GM18499 (cell line): Measurements from ENCODE around the gene HOXB13.

ENCODE experiments used
- ATAC-seq: cut with Tn5 transposase; IDR thresholded peaks from one replicate; pipeline ENCODE4 v1.9.1; 2021; ENCODE audit warnings: moderate number of reproducible peaks; ENCODE audit not compliant: insufficient read depth, unreplicated experiment

HOXB13 gene

DNA sequence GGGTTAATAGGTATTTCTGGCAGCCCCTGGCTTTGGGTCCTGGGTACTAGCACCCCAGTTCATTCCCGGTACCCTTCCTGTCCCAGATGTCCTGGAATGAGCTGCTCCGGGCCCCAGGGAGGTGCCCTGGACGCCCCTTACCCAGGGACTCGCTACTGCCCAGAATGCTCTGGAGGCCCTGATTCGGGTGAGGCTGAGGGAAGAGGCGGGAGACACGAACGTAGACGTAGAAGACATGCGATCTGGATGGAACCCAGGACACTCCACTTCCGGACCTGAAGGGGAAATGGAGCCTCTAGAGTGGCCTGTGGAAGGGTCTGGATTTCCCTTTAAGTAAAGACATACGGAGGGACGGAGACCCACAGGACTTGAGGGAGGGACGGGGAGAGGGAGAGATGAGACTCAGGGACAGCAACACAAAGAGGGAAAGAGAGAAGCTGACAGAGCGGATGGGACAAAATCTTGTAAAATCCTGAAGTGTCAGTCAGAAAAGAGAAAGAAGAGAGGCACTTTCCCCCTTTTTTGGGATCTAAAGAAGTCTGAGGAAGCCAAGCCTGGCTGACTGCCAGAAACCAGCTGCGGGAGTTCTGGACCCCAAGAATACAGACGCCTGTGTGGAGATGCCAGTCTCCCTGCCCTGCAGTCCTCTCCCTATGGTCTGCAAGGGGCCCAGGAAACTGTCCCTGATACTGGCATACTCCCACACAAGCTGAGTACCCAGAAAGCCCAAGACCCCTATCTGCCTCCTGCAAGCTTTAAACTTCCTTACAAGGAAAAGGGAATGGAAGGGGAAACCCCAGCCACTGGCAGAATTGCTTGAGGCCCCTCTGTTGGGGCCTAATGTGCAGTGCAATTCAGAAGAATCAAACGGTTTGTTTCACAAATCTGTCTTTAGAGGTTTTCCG lies 1.0 kb upstream of the HOXB13 start:
- no peak for ATAC-seq

DNA sequence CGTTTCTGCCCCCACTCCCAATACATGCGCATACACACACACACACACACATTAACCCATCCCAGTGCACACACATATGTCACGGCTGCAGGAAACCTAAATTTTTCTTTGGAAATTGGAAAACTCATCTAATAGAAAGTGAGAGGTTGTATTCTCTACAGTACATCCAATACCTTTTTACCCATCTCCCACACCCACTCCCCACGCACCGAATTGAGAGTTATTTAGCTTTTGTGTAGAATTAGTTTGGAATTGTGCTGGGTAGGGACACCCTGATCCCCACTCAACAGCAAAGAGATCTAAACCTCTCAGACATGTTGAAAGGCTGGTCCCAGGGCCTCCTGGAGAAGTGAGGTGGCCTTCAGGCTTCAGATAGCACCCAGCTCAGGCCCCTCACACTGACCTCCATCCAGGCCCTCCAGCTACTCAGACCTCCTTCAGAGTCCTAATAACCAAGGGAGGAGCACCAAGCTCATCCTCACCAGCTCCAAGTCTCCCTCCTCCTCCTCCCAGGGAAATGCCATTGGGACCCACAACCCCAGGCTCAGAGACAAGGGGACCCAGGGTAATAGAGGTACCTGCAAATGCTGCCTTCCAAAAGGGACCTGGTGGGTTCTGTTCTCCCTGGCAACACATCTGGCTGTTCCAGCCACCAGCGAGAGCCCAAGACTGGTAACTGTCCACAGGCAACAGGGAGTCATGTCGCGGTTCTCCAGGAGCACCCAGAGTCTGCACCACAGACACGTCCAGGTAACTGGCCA lies 955 bp downstream of the HOXB13 start:
- ATAC-seq: no peak

DNA sequence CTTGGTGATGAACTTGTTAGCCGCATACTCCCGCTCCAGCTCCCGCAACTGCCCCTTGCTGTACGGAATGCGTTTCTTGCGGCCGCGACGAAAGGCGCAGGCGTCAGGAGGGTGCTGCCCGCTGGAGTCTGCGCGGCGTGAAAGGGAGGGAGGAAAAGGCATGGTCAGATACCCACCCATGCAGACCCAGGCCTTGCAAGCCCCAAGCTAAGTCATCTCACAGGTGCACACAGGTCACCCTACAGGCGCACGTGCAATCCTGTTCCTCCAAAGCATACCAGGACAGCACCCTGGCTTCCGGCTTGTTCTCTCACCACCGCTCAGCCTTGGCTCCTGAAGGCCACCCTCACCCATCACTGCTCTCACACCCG lies 1.6 kb downstream of the HOXB13 start:
- ATAC-seq: no peak

DNA sequence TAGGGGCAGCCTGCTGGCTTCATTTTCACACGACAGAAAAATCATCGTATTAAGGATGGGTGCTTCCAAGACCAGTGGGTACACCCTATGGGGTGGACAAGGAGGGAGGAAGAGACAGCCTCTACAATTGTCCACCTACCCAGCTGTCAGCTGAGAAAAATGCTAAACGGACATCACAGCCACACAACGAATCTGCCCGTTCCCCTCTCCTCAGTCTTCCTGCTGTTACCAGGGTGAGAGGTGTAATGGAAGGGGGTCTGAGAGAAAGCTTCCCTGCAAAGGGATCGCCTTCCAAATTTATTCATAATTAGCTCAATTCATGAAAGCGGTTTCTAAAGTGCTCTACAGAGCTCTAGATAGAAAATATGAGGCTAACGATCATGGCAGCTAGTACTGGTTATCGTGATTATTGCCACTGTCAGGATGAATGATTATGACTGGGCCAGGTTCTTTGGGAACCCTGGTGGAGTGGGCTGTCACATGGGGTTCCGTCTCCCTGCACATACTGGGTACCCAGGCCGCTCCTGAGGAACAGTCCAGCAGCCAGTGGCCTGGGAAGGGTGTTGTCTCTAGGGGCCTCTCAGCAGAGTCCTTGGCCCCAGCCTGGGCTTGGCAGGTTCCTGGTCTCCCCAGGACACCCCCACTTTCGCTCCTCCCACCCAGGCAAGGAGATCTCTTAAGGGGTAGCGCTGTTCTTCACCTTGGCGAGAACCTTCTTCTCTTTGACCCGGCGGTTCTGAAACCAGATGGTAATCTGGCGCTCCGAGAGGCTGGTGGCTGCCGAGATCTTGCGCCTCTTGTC lies 2.2 kb downstream of the HOXB13 start:
- no peak for ATAC-seq

DNA sequence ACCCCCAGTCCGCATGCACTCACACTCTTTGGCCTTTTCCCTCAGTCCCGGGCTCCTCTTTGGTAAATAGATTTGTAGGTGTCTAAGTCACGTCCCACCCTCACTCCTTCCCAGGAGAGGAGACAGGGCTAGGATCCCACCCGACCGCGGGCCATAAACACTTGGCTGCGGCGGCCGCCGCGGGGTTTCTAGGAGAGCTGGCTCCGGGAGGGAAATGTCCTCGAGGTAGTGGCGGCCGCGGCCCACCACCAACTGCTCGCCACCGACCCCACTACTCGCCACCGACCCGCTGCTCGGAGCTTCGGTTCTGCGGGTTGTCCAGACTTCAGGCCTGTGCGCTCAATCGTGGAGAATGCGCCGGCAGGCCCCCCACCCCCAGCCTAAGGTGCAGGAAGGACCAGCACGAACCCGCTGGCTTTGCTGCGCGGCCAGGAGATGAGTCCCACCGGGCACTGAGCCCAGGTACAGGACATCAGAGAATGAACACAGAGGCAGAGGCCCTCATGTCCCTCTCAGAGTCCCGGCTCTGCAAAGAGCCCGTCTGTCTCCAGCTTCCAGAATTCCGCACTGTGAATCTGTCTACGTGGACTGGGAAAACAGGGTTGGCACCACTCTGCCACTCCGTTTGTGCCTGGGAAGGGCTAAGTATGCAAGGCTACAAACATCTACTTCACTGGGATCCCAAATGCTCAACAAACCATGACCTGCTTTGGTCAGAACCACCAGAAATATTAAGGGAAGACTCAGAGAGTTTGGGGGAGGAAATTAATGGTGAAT lies 3.1 kb downstream of the HOXB13 start:
- ATAC-seq: no peak

DNA sequence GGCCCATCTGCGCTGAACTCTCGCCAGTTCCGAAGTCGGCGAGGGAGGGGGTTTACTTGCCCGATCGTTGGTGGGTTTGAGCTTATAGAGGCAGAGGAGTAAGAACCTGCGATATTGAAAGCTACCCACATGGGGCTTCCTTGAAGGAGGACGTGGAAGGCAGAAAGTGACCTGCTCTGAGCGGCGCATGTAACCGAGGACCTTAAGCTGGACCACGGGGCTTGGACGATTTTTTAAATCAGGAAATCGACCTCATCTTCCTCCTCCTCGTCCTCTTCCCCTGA lies 3.6 kb downstream of the HOXB13 start:
- ATAC-seq: no peak

DNA sequence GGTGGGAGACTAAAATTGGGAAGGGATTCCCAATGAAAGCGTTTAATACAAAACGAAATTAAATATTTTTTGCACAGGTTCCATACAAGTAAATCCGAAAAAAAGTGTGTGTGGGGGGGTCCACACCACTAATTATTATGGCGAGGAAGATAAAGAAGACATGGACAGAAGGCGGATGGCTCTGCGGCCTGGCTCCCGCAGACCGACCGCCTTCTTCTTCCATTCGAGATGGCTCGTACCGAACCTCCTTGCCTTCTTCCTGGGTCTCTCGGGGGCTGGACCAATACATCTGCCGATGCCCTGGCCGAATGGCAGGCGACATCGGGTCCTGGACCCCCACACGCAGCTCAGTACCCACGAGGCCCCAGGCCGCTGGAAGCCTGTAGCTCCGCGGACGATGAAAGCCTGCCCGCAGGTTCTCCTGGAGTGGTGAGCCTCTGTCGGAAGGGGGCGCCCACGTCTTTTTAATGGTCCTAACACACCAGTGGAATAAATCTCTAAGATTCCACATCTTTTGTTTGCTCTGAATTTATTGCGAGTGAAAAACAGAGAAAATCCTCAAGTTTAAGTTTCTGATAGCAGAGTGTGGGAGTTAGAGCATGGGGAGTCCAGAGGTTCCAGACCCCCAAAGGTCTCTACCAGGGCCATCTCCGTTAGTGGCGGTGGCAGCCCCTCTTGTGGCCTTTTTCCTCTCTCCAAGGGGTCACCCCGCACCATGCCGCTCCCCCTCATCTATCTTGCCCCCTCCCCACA lies 4.1 kb downstream of the HOXB13 start:
- no peak for ATAC-seq

DNA sequence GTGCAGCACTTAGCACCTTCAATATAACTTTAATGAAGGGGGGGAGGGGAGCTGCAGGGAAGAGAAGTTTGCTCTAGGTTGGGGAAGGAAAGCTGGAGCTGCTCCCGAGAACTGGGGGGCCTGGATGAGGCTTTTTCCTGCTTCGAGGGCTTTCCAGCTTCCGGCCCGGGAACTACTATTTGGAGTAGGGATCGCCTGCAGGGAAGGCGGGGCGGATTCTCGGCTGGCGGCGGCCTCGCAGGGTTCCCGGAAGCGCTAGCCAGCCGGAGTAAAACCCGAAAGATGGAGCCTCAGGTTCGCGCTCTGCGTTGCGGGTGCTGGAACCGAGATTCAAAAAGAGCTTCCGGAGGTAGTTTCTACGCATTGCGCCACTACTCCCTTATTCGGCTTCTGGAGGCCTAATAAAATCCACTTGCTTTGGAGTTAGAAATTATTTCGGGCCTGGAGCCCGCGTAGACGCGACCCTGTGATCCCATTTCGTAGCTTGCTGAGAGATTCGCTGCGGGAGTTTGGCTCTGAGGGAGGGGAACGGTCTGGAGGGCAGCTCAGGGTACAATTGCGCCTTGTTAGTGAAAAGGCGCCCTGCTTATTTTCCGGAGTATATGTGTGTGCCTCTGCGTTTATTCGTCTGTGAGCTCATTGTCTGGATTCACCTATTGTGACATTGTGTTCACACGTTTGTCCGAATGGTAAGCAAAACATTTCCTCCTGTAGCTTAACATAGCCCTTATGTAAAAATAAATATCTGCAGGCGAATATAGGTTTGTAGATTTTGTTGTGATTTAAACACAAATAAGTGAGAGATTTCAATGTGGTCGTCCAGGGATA lies 4.9 kb downstream of the HOXB13 start:
- ATAC-seq: no peak

DNA sequence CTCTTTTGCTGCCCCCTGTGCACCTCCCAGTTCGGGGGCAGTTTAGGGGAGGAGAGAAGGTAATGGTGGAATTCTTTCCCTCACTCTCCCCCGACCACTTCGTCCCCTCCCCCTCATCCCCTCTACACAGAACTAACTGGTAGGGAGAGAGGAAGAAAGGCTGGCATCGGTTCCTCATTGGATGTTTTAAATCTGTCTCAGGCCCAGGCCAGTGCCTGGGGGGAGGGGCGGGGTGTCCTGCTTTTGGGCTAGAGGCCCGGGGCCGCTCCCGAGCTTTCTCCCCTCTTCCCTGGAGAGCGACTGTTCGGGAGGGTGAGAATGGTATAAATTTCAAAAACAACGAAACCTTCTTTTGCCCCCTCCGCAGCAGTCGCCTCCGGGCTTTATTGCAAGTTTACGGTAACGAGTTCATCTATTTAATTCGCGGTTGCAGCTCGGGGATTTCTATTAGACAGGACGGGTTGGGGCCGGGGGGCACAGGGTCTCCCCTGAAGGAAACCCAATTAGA lies 5.6 kb downstream of the HOXB13 start, which contains the start of gene PRAC2:
Gene PRAC2 (plus strand): TSS at position 271 of the 508 bp plus-strand sequence. CDS start 1,226 bp downstream, outside the sequence.
- ATAC-seq: no peak

DNA sequence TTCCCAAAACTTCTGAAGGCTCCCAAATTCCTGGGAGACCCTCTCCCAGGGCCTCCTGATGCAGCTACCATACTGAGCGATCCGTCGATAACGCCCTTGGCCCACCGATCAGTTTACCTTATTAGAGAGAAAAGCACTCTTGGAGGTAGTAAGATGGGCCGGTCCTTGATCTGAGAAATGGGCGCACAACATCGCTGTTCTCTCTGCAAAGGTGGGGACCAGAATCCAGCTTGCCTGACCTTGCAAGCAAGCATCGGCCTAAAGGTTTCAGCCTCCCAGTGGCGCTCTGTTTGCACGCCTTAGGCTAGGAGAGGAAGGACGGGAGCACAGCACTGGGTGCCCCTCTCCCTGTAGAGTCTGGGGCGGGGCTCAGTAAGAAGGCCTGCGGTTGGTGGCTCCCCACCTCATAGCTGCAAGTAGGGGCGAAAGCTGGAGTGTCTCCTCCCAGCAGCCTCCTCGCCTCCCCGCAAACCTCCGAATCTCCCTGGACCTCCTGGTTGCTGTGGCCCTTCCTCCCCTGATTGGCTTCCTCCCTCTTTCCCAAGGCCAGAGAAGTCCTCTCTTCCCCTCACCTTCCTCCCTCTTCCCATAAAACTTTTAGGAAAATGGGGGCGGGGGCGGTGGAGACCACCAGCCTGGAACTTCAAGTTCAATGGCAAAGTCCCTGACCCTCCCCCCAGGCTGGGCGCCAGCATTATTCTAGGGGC lies 6.2 kb downstream of the HOXB13 start, which contains the start of gene PRAC1:
Gene PRAC1 (minus strand): TSS at position 318 of the 707 bp plus-strand sequence. CDS start 126 bp downstream, at position 192.
- no peak for ATAC-seq

DNA sequence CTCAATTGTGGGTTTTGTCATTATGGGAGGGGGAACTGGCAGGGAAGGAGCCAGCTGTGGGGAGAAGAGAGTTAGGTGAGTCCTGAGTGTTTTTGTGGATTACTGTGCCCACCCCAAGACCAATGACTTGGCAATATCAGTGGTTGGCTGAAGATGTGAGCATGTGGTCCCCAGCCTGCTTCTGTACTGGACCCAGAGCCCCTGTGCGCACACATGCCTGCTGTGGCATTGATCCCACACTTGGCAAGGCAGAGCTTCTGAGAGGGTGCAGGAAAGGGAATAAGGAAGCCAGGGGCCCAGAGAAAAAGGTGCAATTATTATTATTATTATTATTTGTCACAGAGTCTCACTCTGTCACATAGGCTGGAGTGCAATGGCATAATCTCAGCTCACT lies 7.5 kb downstream of the HOXB13 start:
- no peak for ATAC-seq

DNA sequence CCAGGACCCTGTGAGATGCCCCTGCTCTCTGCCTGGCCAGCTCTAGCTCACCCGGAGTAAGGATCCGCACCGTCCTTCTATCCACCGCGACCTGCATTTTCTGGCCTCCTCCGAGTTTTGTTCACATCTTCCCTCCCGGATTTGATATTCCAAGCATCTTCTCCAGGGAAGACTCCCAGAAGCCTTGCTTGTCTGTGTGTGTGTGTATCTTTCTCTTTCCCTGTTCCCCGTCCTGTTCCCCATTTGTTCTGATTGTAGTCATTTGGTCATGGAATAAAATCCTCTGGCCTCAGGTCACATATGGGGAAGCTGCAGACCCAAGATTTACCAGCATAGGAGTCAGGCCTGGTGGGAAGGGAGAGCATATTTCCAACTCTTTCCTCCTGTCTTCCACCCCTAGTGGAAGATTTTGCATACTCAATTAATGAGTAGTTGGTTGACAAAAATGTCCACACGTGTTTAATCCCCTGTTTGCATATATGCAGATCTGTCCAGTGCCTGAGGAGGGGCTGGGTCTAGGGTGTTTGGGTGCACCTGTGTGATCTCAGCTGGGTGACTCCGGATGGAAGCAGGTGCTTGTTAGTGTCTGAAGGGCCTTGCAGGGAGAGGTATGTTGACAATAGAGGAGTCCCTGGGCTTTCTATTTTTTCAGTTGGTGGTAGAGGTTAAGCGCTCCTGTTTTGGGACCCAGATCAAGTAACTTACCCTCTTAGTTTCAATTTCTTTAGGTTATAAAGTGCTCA lies 8.1 kb downstream of the HOXB13 start:
- no peak for ATAC-seq

DNA sequence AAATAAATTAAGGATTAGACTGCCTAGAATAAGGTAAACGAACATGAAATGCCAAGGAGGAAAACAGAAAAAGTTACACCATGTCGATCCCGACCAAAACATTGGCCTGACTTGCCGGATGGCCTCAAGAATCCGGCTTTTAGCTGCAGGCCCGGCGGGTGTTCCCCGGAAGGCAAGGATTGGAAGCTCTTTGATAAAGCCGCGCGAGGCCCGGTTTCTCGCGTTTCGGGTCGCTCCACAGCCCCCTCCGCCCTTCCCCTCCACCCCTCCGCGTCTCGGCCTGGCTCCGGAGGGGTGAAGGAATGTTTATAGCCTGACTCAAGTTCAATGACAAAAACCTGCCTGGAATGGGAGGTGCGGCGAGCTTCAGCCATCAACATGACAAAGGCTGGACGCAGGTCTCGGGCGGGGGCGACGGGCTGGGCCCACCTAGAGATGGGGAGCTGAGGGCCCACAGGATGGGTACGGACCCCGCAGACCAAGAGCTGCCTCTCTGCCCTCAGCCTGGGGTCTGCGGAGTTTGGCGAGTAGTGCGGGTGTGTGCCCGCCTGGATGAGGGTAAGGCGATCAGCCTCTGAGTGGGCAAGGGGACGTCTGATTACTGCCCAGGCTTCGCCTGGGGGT lies 8.8 kb downstream of the HOXB13 start:
- ATAC-seq: no peak

DNA sequence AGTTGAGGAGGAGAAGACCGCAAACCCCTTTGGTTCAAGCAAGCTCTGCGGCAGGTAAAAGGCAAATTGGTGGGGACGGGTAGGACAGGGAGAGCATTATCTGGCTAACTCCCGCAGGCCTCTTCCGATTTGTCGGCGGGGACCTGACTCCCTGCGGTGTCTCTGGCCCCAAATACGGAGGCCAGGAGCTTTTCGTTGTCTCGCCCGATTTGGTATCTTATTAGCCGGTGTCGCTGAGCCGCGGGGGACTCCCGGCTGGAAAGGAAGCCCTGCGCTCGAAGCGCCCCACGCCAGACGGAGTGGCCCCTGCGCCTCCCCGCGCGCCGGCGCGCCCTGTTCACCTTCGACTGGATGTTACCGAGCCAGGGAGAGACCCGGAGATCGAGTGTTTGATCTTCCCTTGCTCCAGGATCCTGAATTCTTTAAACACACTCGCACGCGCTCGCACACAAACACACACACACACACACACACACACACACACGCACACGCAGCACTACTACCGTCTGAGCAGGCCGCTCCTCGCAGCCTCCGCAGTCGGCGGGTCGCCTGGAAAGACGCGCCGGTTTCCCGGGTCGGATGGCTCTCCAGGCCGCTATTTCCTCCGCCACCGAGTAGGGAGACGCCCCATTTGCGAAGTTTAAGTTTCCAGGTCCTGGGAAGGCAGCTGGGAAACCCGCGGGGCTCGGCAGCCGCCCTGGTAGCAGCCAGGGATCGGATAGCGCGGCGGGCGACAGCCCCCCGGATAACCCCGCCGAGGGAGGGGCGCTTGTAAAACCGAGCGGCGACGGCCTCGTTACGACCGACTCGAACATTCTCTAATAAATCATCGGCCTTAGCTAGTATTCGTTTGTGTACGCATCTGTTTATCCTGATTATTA lies 9.5 kb downstream of the HOXB13 start:
- ATAC-seq: no peak

DNA sequence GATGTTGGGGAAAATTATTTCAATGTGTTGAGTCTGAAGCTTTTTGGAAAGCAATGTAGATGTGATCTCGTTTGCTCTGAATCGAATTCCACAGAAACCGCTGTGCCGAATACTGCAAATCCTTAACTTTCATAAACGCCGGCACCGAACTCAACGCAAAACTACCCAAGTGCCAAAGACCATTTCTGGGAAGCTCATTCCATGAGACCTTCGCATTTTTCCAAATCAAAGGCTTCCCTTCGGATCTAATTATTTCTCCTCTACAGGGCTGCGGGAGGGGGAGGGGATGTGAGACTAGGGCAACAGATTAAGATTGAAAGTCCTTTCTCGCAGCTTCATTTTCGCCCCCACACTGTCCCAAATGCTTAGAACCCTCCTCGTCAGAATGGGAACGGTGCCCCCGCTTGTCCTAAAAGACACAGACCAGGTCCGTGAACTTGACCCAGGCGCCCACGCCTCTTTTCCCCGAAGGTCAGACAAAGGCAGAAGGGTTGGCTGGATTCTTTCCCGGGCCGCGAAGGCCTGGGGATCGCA lies 10.3 kb downstream of the HOXB13 start:
- no peak for ATAC-seq
